HepG2 (cell line): ENCODE data around the gene LSM10. TPM values are rescaled to one million over a fixed set of nuclear protein-coding genes. Genes with fewer than 3 reads are reported as not detected.

ENCODE experiments used
- ATAC-seq: fragments of 200-7000 bp; cut with Tn5 transposase; 3 replicates; pipeline ENCODE4 v1.9.1; 2020; ENCODE audit warnings: mild to moderate bottlenecking, moderate library complexity
- BruUV-seq: library from RNA; stranded (reverse); fragments of 400-500 nt; replicated peaks from 2 replicates; lab custom pipeline; 2021; lab: Mats Ljungman, UMichigan
- CTCF ChIA-PET: fragments of 300-600 bp; formaldehyde crosslinking; extraction: SDS; loops from one replicate; lab custom pipeline; 2021; ENCODE audit warnings: low total read pairs, inconsistent platforms, low intra/inter-chr PET ratio; lab: Yijun Ruan, JAX
- POLR2A ChIA-PET: fragments of 350-600 bp; sonication (Branson Sonifier 250); formaldehyde crosslinking; loops from one replicate; lab custom pipeline; 2020; ENCODE audit warnings: antibody characterized with exemption, inconsistent platforms; lab: Yijun Ruan, JAX
- DNase-seq: peaks from one replicate; pipeline ENCODE4 v3.0.0-alpha.2; 2015; ENCODE audit warnings: low spot score
- FAIRE-seq: peaks from 3 replicates; lab custom pipeline; 2011; peaks lifted over from hg19 to GRCh38; lab: Jason Lieb, UNC
- H2AFZ ChIP-seq: one replicate; pipeline ENCODE4 v1.6.1; 2011; ENCODE audit warnings: low read length, inconsistent platforms
- H3K27ac ChIP-seq: fragments of 300-600 bp; 3 replicates; pipeline ENCODE4 v1.8.0; 2011; ENCODE audit warnings: mixed run types, mild to moderate bottlenecking, mixed read lengths, low read length, inconsistent platforms; ENCODE audit not compliant: insufficient read depth; ENCODE audit errors: extremely low read length
- H3K27me3 ChIP-seq, 2 experiments: fragments of 200-600 bp in 1 of 2; 2 replicates in 1 of 2; 3 replicates in 1 of 2; pipeline versions ENCODE4 v1.6.0 to v1.8.0; 2011; ENCODE audit warnings: low read length in 2 of 2, mild to moderate bottlenecking in 2 of 2, moderate library complexity in 2 of 2, inconsistent platforms in 1 of 2; ENCODE audit not compliant: insufficient read depth in 2 of 2, control insufficient read depth in 1 of 2
- H3K36me3 ChIP-seq, 2 experiments: fragments of 200-600 bp in 1 of 2; replicated peaks in 1 of 2; 2 replicates in 1 of 2; 3 replicates in 1 of 2; pipeline versions ENCODE4 v1.5.1 to v1.8.0; 2011; ENCODE audit warnings: low read length in 2 of 2, inconsistent platforms in 1 of 2; ENCODE audit not compliant: insufficient read depth in 2 of 2, control insufficient read depth in 1 of 2
- H3K4me1 ChIP-seq: 2 replicates; pipeline ENCODE4 v1.5.1; 2012; ENCODE audit warnings: low read length, inconsistent platforms; ENCODE audit not compliant: insufficient read depth
- H3K4me2 ChIP-seq: 2 replicates; pipeline ENCODE4 v1.6.0; 2011; ENCODE audit warnings: low read depth, low read length, inconsistent platforms
- H3K4me3 ChIP-seq, 3 experiments: fragments of 200-600 bp in 1 of 3; sonication (generic), shearing (Covaris generic) in 1 of 3; replicated peaks in 1 of 3; 2 replicates each; pipeline ENCODE4 v1.5.1; 2011 to 2016; ENCODE audit warnings: low read length in 3 of 3, inconsistent platforms in 2 of 3, low read depth in 2 of 3, mild to moderate bottlenecking in 2 of 3, control low read depth in 1 of 3, mixed read lengths in 1 of 3; ENCODE audit not compliant: insufficient read depth in 1 of 3
- H3K79me2 ChIP-seq: one replicate; pipeline ENCODE4 v1.6.1; 2011; ENCODE audit warnings: low read length, inconsistent platforms; ENCODE audit not compliant: insufficient read depth
- H3K9ac ChIP-seq: 2 replicates; pipeline ENCODE4 v1.6.0; 2011; ENCODE audit warnings: mild to moderate bottlenecking, low read depth, low read length, inconsistent platforms; ENCODE audit not compliant: insufficient read depth
- H3K9me3 ChIP-seq: 2 replicates; pipeline ENCODE4 v1.5.1; 2012; ENCODE audit warnings: mild to moderate bottlenecking, low read length
- H4K20me1 ChIP-seq: 2 replicates; pipeline ENCODE4 v1.6.0; 2011; ENCODE audit warnings: inconsistent platforms, mild to moderate bottlenecking, low read length, moderate library complexity; ENCODE audit not compliant: insufficient read depth
- ETS1 ChIP-seq: sonication (generic); formaldehyde crosslinking; IDR thresholded peaks from 2 replicates; pipeline ENCODE4 v1.4.0; 2020; ENCODE audit warnings: missing genetic modification reagents
- FOXO4 ChIP-seq: sonication (generic); formaldehyde crosslinking; conservative IDR thresholded peaks from 2 replicates; pipeline ENCODE4 v1.8.1; 2023; ENCODE audit warnings: missing genetic modification reagents
- HIVEP1 ChIP-seq: sonication (generic); formaldehyde crosslinking; IDR thresholded peaks from 2 replicates; pipeline ENCODE4 v1.4.0; 2020; ENCODE audit warnings: mild to moderate bottlenecking, missing genetic modification reagents
- PITX1 ChIP-seq: sonication (generic); formaldehyde crosslinking; IDR thresholded peaks from 2 replicates; pipeline ENCODE4 v1.5.1; 2020; ENCODE audit warnings: mild to moderate bottlenecking, missing genetic modification reagents
- RFX3 ChIP-seq: IDR thresholded peaks from 2 replicates; pipeline ENCODE4 v1.6.1; 2016; ENCODE audit warnings: missing biosample characterization, missing genetic modification reagents
- SKIL ChIP-seq: sonication (generic); formaldehyde crosslinking; IDR thresholded peaks from 2 replicates; pipeline ENCODE4 v1.8.0; 2022; ENCODE audit warnings: missing genetic modification reagents, mild to moderate bottlenecking, moderate library complexity, borderline replicate concordance
- ZBTB20 ChIP-seq: sonication (generic); formaldehyde crosslinking; IDR thresholded peaks from 2 replicates; pipeline ENCODE4 v1.8.1; 2023; ENCODE audit warnings: missing genetic modification reagents, low read depth, mild to moderate bottlenecking, borderline replicate concordance
- ZMYM3 ChIP-seq: sonication (generic); formaldehyde crosslinking; IDR thresholded peaks from 2 replicates; pipeline ENCODE4 v1.5.1; 2020; ENCODE audit warnings: mild to moderate bottlenecking, missing genetic modification reagents
- ZNF441 ChIP-seq: sonication (generic); formaldehyde crosslinking; IDR thresholded peaks from 2 replicates; pipeline ENCODE4 v1.7.0; 2021; ENCODE audit warnings: missing genetic modification reagents, borderline replicate concordance
- WGBS: methylation state at CpG from one replicate; pipeline ENCODE4 v1.1.6; 2017; ENCODE audit warnings: low lambda C conversion rate; 5-methylcytosine and 5-hydroxymethylcytosine counted together
- in situ Hi-C: cut with HindIII; loops from 2 replicates; pipeline ENCODE4 v1.10.0; 2017; ENCODE audit warnings: low pct_unique_long_range_greater_than_20kb; ENCODE audit not compliant: extremely low pct_ligation_motif_present
- intact Hi-C: fragments of 100-400 bp; cut with micrococcal nuclease; formaldehyde crosslinking; loops from one replicate; pipeline ENCODE4 v1.10.0; 2022; ENCODE audit not compliant: unreplicated experiment
- polyA plus RNA-seq, 8 experiments: library from polyadenylated mRNA; depleted of rRNA in 3 of 8; stranded (reverse) in 7 of 8; unstranded in 1 of 8; fragments of >200 nt; fragmentation: Illumina TruSeq in 4 of 8; extraction: Trizol in 4 of 8; gene quantifications; 2 replicates each; pipeline versions ENCODE4 v1.2.1 to v1.2.3, GENCODE V29; 2011 to 2016; ENCODE audit warnings: low read depth in 4 of 8, missing spikeins in 1 of 8, mixed read lengths in 1 of 8; ENCODE audit not compliant: insufficient read depth in 1 of 8
- total RNA-seq, 5 experiments: library from RNA; depleted of rRNA; stranded (reverse); fragments of >200 nt; fragmentation: Illumina TruSeq; extraction: Trizol; gene quantifications; 2 replicates each; pipeline ENCODE4 v1.2.3, GENCODE V29; 2016; ENCODE audit warnings: low read depth in 1 of 5
- TF ChIP-seq, protein P1 (sequence below): sonication (generic); formaldehyde crosslinking; conservative IDR thresholded peaks from 2 replicates; pipeline ENCODE4 v1.4.0; 2020; ENCODE audit warnings: missing genetic modification reagents
- TF ChIP-seq, protein P2 (sequence below): sonication (generic); formaldehyde crosslinking; IDR thresholded peaks from 2 replicates; pipeline ENCODE4 v1.5.0; 2020; ENCODE audit warnings: mild to moderate bottlenecking, missing genetic modification reagents

Gene LSM10
- total and polyA plus RNA-seq, 2 of the 13 experiments (the other 11 are each of a cell fraction or from before 2014, with no cell fraction given): 14.0 to 52.0 TPM

- TF ChIP-seq, protein P1, sequence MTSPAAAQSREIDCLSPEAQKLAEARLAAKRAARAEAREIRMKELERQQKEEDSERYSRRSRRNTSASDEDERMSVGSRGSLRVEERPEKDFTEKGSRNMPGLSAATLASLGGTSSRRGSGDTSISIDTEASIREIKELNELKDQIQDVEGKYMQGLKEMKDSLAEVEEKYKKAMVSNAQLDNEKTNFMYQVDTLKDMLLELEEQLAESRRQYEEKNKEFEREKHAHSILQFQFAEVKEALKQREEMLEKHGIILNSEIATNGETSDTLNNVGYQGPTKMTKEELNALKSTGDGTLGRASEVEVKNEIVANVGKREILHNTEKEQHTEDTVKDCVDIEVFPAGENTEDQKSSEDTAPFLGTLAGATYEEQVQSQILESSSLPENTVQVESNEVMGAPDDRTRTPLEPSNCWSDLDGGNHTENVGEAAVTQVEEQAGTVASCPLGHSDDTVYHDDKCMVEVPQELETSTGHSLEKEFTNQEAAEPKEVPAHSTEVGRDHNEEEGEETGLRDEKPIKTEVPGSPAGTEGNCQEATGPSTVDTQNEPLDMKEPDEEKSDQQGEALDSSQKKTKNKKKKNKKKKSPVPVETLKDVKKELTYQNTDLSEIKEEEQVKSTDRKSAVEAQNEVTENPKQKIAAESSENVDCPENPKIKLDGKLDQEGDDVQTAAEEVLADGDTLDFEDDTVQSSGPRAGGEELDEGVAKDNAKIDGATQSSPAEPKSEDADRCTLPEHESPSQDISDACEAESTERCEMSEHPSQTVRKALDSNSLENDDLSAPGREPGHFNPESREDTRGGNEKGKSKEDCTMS (CRISPR knock-in tag): no peak
- peak; percentile 39; the same call in 1 of the 2 replicates for TF ChIP-seq ZBTB20 (CRISPR knock-in tag)
Measured at GRCh38 chr1:36400825-36401601, 3.3 kb upstream of the LSM10 start (continued).

DNA sequence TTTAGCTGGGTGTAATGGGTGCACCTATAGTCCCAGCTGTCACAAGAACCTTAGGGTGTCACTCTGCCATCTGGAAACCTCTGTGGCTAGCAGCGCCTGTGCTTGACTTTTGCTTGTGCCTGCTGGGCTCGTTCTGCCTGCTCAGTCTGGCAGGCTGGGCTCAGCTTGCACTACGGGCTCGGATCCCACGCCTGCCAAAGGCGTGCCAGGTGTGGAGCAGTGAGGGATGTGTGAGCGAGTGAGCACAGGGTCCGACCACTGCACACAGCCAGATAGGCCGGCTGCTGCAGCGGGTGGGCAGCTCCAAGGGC lies 2.8 kb upstream of the LSM10 start:
- CTCF ChIA-PET: no interaction called here
- ATAC-seq (peak; percentile 25), DNase-seq (no peak), FAIRE-seq (no peak)
- intact Hi-C loops (no loop called here), in situ Hi-C loops (no loop called here)
- Histone ChIP-seq H3K4me3 (peak overlapping the region; percentile 72 to 89 (median 77); a peak in 5 of 6 replicates), H3K27me3 (no peaks in the 10 kb centered on the region; a peak in 1 of 5 replicates), H3K27ac (peak overlapping the region; percentile 87), H2AFZ (no peak overlapping the region), H3K9me3 (no peaks in the 10 kb centered on the region), H3K36me3 (no peaks in the 10 kb centered on the region), H3K4me1 (peaks cover 41% of the 10 kb centered on the region), H3K79me2 (peaks cover 15% of the 10 kb centered on the region), H4K20me1 (no peaks in the 10 kb centered on the region), H3K9ac (peak overlapping the region; percentile 85), H3K4me2 (peak overlapping the region; percentile 91)
- POLR2A ChIA-PET: interaction anchor here (0.7 to 8.5 kb wide), 34 partner anchors 9 to 1408 kb away, joined by 3 to 391 read pairs (median 5); partner anchors contain the start of genes AGO3, CSF3R, EVA1B and MRPS15
- 0% methylated on average over 2 of the region's 10 CpGs for WGBS
- BruUV-seq: no TSS peak
- 0 out of 2 replicates have a peak, but pooled peaks have one; percentile 8 for TF ChIP-seq PITX1 (CRISPR knock-in tag)
- no peak for TF ChIP-seq RFX3 (CRISPR knock-in tag)
- no peak for TF ChIP-seq SKIL (CRISPR knock-in tag)
- 0 out of 2 replicates have a peak, but pooled peaks have one; percentile 83 for TF ChIP-seq FOXO4 (CRISPR knock-in tag)
- TF ChIP-seq ETS1: no peak
- TF ChIP-seq, protein P2, sequence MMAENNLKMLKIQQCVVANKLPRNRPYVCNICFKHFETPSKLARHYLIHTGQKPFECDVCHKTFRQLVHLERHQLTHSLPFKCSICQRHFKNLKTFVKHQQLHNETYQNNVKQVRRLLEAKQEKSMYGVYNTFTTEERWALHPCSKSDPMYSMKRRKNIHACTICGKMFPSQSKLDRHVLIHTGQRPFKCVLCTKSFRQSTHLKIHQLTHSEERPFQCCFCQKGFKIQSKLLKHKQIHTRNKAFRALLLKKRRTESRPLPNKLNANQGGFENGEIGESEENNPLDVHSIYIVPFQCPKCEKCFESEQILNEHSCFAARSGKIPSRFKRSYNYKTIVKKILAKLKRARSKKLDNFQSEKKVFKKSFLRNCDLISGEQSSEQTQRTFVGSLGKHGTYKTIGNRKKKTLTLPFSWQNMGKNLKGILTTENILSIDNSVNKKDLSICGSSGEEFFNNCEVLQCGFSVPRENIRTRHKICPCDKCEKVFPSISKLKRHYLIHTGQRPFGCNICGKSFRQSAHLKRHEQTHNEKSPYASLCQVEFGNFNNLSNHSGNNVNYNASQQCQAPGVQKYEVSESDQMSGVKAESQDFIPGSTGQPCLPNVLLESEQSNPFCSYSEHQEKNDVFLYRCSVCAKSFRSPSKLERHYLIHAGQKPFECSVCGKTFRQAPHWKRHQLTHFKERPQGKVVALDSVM (CRISPR knock-in tag): peak; percentile 70
- TF ChIP-seq ZMYM3 (CRISPR knock-in tag): no peak; the same call in 1 of the 2 replicates
- peak; percentile 16; the same call in 1 of the 2 replicates for TF ChIP-seq ZNF441 (CRISPR knock-in tag)
- TF ChIP-seq HIVEP1 (CRISPR knock-in tag): 0 out of 2 replicates have a peak, but pooled peaks have one; percentile 1
